SK-N-MC (cell line): ENCODE results near the gene AOAH.

Source experiments
- EZH2 ChIP-seq: fragments of 200-600 bp; sonication (generic); IDR thresholded peaks from one replicate; pipeline ENCODE4 v1.6.1; 2017; ENCODE audit warnings: antibody characterized with exemption
- POLR2AphosphoS5 ChIP-seq: IDR thresholded peaks from 2 replicates; pipeline ENCODE4 v1.6.1; 2012; ENCODE audit warnings: mild to moderate bottlenecking, low read depth, low read length, borderline replicate concordance

DNA sequence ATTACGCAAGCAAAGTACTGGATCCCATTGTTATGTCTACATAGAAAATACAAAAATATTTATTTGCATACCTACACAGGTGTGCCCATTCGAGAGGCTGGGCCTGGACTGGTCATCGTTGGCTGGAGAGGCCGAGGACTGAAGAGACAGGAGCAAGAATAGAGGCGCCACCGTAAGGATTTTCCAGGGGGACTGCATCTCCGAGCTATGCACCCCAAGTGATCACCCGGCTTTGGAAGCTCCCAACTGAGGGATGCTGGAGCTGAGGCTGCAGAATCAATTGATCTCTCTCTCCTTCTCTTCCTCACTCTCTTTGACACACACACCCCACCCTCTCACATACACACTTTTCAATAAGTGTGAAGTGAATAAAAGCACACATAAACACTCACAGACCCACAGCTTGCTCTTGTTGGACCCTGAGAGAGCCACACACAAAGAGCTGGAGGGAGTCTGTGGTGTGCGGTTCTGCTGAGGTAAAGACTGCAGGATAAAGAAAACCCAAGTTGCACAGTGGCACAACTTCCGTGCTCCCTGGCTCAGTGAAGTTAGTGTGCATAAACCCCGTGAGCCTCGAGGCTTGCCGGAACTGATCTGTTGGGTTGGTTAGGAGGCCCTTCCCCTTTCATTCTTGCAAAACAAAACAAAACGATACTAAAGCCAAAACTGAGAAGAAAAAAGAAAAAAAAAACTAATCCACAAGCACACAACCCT, at the start of gene AOAH:
- TF ChIP-seq POLR2AphosphoS5 (no peak), EZH2 (no peak)
